HCT116 (cell line): Measurements from ENCODE around the gene NELL1. TPM values are rescaled to one million over a fixed set of nuclear protein-coding genes. Genes with fewer than 3 reads are reported as not detected.

ENCODE experiments used
- ATAC-seq: fragments of 200-7000 bp; cut with Tn5 transposase; 2 replicates; pipeline ENCODE4 v1.9.1; 2020; ENCODE audit warnings: mild to moderate bottlenecking, moderate library complexity
- BruUV-seq: library from RNA; stranded (reverse); fragments of 400-500 nt; replicated peaks from 2 replicates; lab custom pipeline; 2021; lab: Mats Ljungman, UMichigan
- CTCF ChIA-PET: fragments of 300-600 bp; sonication (Branson Sonifier 250); formaldehyde crosslinking; loops from one replicate; lab custom pipeline; 2021; ENCODE audit warnings: antibody characterized with exemption; lab: Charles Lee
- POLR2A ChIA-PET: fragments of 300-600, 350-600 bp; sonication (Branson Sonifier 250); formaldehyde crosslinking; loops from one replicate; lab custom pipeline; 2021; ENCODE audit warnings: antibody characterized with exemption; lab: Charles Lee
- RAD21 ChIA-PET, 2 experiments: fragments of 300-600 bp; sonication (Branson Sonifier 250); formaldehyde crosslinking; loops; one replicate each; lab custom pipeline; 2023; ENCODE audit warnings: low total read pairs in 2 of 2; ENCODE audit not compliant: uncharacterized antibody in 2 of 2, unreplicated experiment in 2 of 2, low non-redundant PET in 1 of 2; lab: Charles Lee
- DNase-seq: peaks from one replicate; pipeline ENCODE4 v3.0.0-alpha.2; 2010; ENCODE audit warnings: low read depth, low spot score
- H2AFZ ChIP-seq: fragments of 200-600 bp; shearing (Covaris generic), sonication (generic); 2 replicates; pipeline ENCODE4 v1.6.1; 2017; ENCODE audit warnings: low read depth, mixed run types, mixed read lengths, antibody characterized with exemption, low read length; ENCODE audit not compliant: poor library complexity, severe bottlenecking
- H3K27ac ChIP-seq: 2 replicates; pipeline ENCODE4 v1.5.1; 2012; ENCODE audit warnings: low read depth, low read length
- H3K27me3 ChIP-seq: fragments of 200-600 bp; sonication (generic); 2 replicates; pipeline ENCODE4 v1.6.1; 2016; ENCODE audit warnings: mixed run types, low read length, mixed read lengths; ENCODE audit not compliant: insufficient read depth
- H3K36me3 ChIP-seq, 2 experiments: fragments of 200-500 bp in 1 of 2; fragments of 200-600 bp in 1 of 2; sonication (Bioruptor generic) in 1 of 2; sonication (generic) in 1 of 2; 2 replicates each; pipeline versions ENCODE4 v1.5.1 to v1.6.1; 2014 to 2016; ENCODE audit warnings: low read length in 2 of 2, inconsistent platforms in 1 of 2, mixed read lengths in 1 of 2, mixed run types in 1 of 2; ENCODE audit not compliant: insufficient read depth in 2 of 2, control insufficient read depth in 1 of 2
- H3K4me1 ChIP-seq, 2 experiments: fragments of 200-600 bp in 1 of 2; sonication (generic) in 1 of 2; 2 replicates each; pipeline versions ENCODE4 v1.5.1 to v1.6.1; 2012 to 2017; ENCODE audit warnings: low read length in 2 of 2, inconsistent platforms in 1 of 2, mild to moderate bottlenecking in 1 of 2, mixed read lengths in 1 of 2, mixed run types in 1 of 2, moderate library complexity in 1 of 2; ENCODE audit not compliant: insufficient read depth in 2 of 2, control insufficient read depth in 1 of 2
- H3K4me2 ChIP-seq: fragments of 200-600 bp; sonication (generic); 2 replicates; pipeline ENCODE4 v1.6.1; 2017; ENCODE audit warnings: mixed run types, low read length, mixed read lengths
- H3K4me3 ChIP-seq, 2 experiments: fragments of 200-600 bp in 1 of 2; sonication (generic) in 1 of 2; replicated peaks in 1 of 2; 2 replicates each; pipeline ENCODE4 v1.5.1; 2011 to 2016; ENCODE audit warnings: low read length in 2 of 2, control low read depth in 1 of 2, low read depth in 1 of 2, mild to moderate bottlenecking in 1 of 2, mixed read lengths in 1 of 2, mixed run types in 1 of 2
- H3K79me2 ChIP-seq: fragments of 200-600 bp; sonication (generic); 2 replicates; pipeline ENCODE4 v1.6.1; 2017; ENCODE audit warnings: mild to moderate bottlenecking, mixed run types, low read length, moderate library complexity, mixed read lengths; ENCODE audit not compliant: insufficient read depth
- H3K9ac ChIP-seq: fragments of 200-600 bp; sonication (generic); 2 replicates; pipeline ENCODE4 v1.6.1; 2016; ENCODE audit warnings: low read length, mixed read lengths
- H3K9me2 ChIP-seq: fragments of 200-600 bp; sonication (generic), shearing (Covaris generic); 2 replicates; pipeline ENCODE4 v1.6.1; 2017; ENCODE audit warnings: mixed run types, mild to moderate bottlenecking, moderate library complexity; ENCODE audit not compliant: insufficient read depth
- H3K9me3 ChIP-seq, 2 experiments: fragments of 200-500 bp in 1 of 2; fragments of 200-600 bp in 1 of 2; sonication (Bioruptor generic) in 1 of 2; sonication (generic) in 1 of 2; 2 replicates each; pipeline ENCODE4 v1.6.1; 2014 to 2017; ENCODE audit warnings: low read length in 2 of 2, mixed read lengths in 2 of 2, inconsistent platforms in 1 of 2, low read depth in 1 of 2, mild to moderate bottlenecking in 1 of 2, mixed run types in 1 of 2, moderate library complexity in 1 of 2; ENCODE audit not compliant: control insufficient read depth in 1 of 2, insufficient read depth in 1 of 2
- H4K20me1 ChIP-seq: fragments of 200-600 bp; sonication (generic), shearing (Covaris generic); 2 replicates; pipeline ENCODE4 v1.6.1; 2017; ENCODE audit warnings: mixed run types, mild to moderate bottlenecking, moderate library complexity; ENCODE audit not compliant: insufficient read depth
- CBX3 ChIP-seq: IDR thresholded peaks from 2 replicates; pipeline ENCODE4 v1.6.1; 2012; ENCODE audit warnings: low read depth
- CEBPB ChIP-seq: IDR thresholded peaks from 2 replicates; pipeline ENCODE4 v1.6.1; 2012; ENCODE audit warnings: low read depth
- ELF1 ChIP-seq: IDR thresholded peaks from 2 replicates; pipeline ENCODE4 v1.6.1; 2012; ENCODE audit warnings: low read depth, borderline replicate concordance
- EZH2 ChIP-seq: fragments of 200-600 bp; sonication (generic); IDR thresholded peaks from 2 replicates; pipeline ENCODE4 v1.6.1; 2017; ENCODE audit warnings: antibody characterized with exemption, mixed run types
- EZH2phosphoT487 ChIP-seq: fragments of 200-600 bp; IDR thresholded peaks from 2 replicates; pipeline ENCODE4 v1.6.1; 2018; ENCODE audit warnings: antibody characterized with exemption, borderline replicate concordance
- FOSL1 ChIP-seq: IDR thresholded peaks from 2 replicates; pipeline ENCODE4 v1.6.1; 2012; ENCODE audit warnings: low read depth
- JUND ChIP-seq: IDR thresholded peaks from 2 replicates; pipeline ENCODE4 v1.6.1; 2012
- MAX ChIP-seq: IDR thresholded peaks from 2 replicates; pipeline ENCODE4 v1.6.1; 2012
- POLR2A ChIP-seq: IDR thresholded peaks from 2 replicates; pipeline ENCODE4 v1.7.0; 2011; ENCODE audit warnings: borderline replicate concordance; ENCODE audit not compliant: insufficient read depth, insufficient read length; ENCODE audit errors: extremely low read depth
- POLR2AphosphoS5 ChIP-seq: IDR thresholded peaks from 2 replicates; pipeline ENCODE4 v1.6.1; 2011; ENCODE audit warnings: mild to moderate bottlenecking, low read depth, low read length, moderate library complexity
- RAD21 ChIP-seq: IDR thresholded peaks from 2 replicates; pipeline ENCODE4 v1.6.1; 2012; ENCODE audit warnings: low read depth, mild to moderate bottlenecking
- SP1 ChIP-seq: IDR thresholded peaks from 2 replicates; pipeline ENCODE4 v1.6.1; 2012; ENCODE audit warnings: low read depth
- SRF ChIP-seq: IDR thresholded peaks from 2 replicates; pipeline ENCODE4 v1.6.1; 2012; ENCODE audit warnings: low read depth
- TCF7L2 ChIP-seq: IDR thresholded peaks from 2 replicates; pipeline ENCODE4 v1.7.0; 2011; ENCODE audit warnings: borderline replicate concordance, inconsistent platforms; ENCODE audit not compliant: insufficient read depth, insufficient read length; ENCODE audit errors: extremely low read depth
- ZFX ChIP-seq: fragments of 450-650 bp; IDR thresholded peaks from 2 replicates; pipeline ENCODE4 v1.6.1; 2017
- ZNF274 ChIP-seq: fragments of 200-500 bp; sonication (Bioruptor generic); IDR thresholded peaks from 2 replicates; pipeline ENCODE4 v1.6.1; 2014; ENCODE audit warnings: mild to moderate bottlenecking, low read depth, low read length, inconsistent platforms
- intact Hi-C: fragments of 100-400 bp; cut with micrococcal nuclease; formaldehyde crosslinking; loops from 2 replicates; pipeline ENCODE4 v1.10.0; 2022
- total RNA-seq: library from RNA; stranded (reverse); gene quantifications from one replicate; pipeline ENCODE4 v1.2.1, GENCODE V29; 2021; ENCODE audit not compliant: unreplicated experiment

The NELL1 gene
- total RNA-seq, 1 experiment from 2014 or later, result not detected

DNA sequence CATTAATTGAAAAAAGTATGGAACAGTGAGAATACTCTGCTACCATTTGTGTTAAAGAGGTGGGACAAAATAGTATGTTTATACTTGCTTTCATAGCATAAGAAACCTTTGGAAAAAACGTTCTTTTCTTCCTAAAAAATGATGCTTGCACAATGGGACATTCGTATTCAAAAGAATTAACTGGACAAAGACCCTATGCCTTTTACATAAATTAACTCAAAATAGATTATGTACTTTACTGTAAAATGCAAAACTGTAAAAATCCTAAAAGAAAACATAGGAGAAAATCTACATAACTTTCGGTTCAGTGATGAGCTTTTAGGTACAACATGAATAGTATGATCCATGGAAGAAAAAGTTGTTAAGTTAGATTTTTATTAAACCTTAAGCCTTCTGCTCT lies 166.2 kb downstream of the NELL1 start:
- H3K27me3 ChIP-seq, result no peaks in the 10 kb centered on the region
- CTCF ChIA-PET, result no interaction called here
- no peaks in the 10 kb centered on the region for H4K20me1 ChIP-seq
- no peak overlapping the region for H3K9ac ChIP-seq
- intact Hi-C loops, result no loop called here
- H3K9me3 ChIP-seq, result peaks cover 0 to 20% of the 10 kb centered on the region in 2 experiments; a peak in 1 of 4 replicates
- ATAC-seq, result no peak
- TF ChIP-seq POLR2A (no peak), ZFX (no peak), SRF (no peak), TCF7L2 (no peak), EZH2phosphoT487 (no peak), FOSL1 (no peak), SP1 (no peak), CEBPB (no peak), JUND (no peak), CBX3 (no peak), POLR2AphosphoS5 (no peak), RAD21 (no peak), ELF1 (no peak), MAX (no peak), EZH2 (no peak)
- H3K4me1 ChIP-seq, result no peaks in the 10 kb centered on the region
- BruUV-seq, result no TSS peak
- no peaks in the 10 kb centered on the region for H3K9me2 ChIP-seq
- no peak overlapping the region for H3K4me3 ChIP-seq
- H3K79me2 ChIP-seq, result no peaks in the 10 kb centered on the region
- no peak overlapping the region for H3K27ac ChIP-seq
- no peak overlapping the region for H2AFZ ChIP-seq
- H3K36me3 ChIP-seq, result no peaks in the 10 kb centered on the region
- no peak for DNase-seq
- POLR2A ChIA-PET, result no interaction called here
- no peak overlapping the region for H3K4me2 ChIP-seq
- RAD21 ChIA-PET, result no interaction called here

GRCh38 chr11:20839231-20839630 lies 169.8 kb downstream of the NELL1 start:
- RAD21 ChIA-PET, result no interaction called here
- H4K20me1 ChIP-seq, result no peaks in the 10 kb centered on the region
- CTCF ChIA-PET, result no interaction called here
- DNase-seq, result no peak
- no peak overlapping the region for H3K4me3 ChIP-seq
- H3K27ac ChIP-seq, result no peak overlapping the region
- TF ChIP-seq ZNF274, result no peak
- no peaks in the 10 kb centered on the region for H3K27me3 ChIP-seq
- no peak overlapping the region for H2AFZ ChIP-seq
- no TSS peak for BruUV-seq
- POLR2A ChIA-PET, result no interaction called here
- H3K9me2 ChIP-seq, result no peaks in the 10 kb centered on the region
- no peaks in the 10 kb centered on the region for H3K79me2 ChIP-seq
- H3K9ac ChIP-seq, result no peak overlapping the region
- ATAC-seq, result no peak
- no peaks in the 10 kb centered on the region for H3K36me3 ChIP-seq
- intact Hi-C loops, result no loop called here
- peaks cover 0 to 12% of the 10 kb centered on the region in 2 experiments; a peak in 1 of 4 replicates for H3K9me3 ChIP-seq
- no peak overlapping the region for H3K4me2 ChIP-seq
- H3K4me1 ChIP-seq, result no peaks in the 10 kb centered on the region
